Measurements from ENCODE around the gene CR1.

DNA sequence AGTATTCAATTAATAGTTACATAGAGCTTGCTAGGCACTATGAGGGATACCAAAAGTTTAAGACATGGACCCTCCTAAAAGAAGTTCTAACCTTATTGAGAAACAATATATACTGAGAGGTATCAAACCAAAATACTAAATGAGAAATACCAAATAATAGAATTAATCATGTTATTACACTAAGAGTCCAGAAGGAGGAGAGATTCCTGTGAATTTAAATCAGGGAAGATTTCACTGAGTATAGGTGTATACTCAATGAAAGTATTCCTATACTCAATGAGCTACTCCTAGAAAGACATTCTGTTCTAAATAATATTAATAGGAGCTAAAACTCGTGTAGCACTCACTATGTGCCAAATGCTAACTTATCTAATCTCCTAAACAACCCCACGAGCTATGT is 158.4 kb downstream of the CR1 start:
- no peak for TF ChIP-seq POLR2A (IDR thresholded peaks at IDR 0.05)
- TF ChIP-seq, protein P1, sequence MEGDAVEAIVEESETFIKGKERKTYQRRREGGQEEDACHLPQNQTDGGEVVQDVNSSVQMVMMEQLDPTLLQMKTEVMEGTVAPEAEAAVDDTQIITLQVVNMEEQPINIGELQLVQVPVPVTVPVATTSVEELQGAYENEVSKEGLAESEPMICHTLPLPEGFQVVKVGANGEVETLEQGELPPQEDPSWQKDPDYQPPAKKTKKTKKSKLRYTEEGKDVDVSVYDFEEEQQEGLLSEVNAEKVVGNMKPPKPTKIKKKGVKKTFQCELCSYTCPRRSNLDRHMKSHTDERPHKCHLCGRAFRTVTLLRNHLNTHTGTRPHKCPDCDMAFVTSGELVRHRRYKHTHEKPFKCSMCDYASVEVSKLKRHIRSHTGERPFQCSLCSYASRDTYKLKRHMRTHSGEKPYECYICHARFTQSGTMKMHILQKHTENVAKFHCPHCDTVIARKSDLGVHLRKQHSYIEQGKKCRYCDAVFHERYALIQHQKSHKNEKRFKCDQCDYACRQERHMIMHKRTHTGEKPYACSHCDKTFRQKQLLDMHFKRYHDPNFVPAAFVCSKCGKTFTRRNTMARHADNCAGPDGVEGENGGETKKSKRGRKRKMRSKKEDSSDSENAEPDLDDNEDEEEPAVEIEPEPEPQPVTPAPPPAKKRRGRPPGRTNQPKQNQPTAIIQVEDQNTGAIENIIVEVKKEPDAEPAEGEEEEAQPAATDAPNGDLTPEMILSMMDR (IDR thresholded peaks at IDR 0.05), result no peak

Data from testis (tissue), 2 donors.